HEK293 (cell line): ENCODE data around the gene EPHA2.

Experiments
- CTCF ChIA-PET: fragments of 350-600 bp; formaldehyde crosslinking; extraction: SDS; loops from one replicate; lab custom pipeline; 2021; ENCODE audit warnings: antibody characterized with exemption; lab: Yijun Ruan, JAX
- POLR2A ChIA-PET: fragments of 300-600 bp; formaldehyde crosslinking; extraction: SDS; loops from one replicate; lab custom pipeline; 2020; ENCODE audit warnings: antibody characterized with exemption, inconsistent platforms; lab: Yijun Ruan, JAX
- H3K27ac ChIP-seq: fragments of 200-500 bp; sonication (Bioruptor generic); 2 replicates; pipeline ENCODE4 v1.5.1; 2014; ENCODE audit warnings: low read depth, low read length, control low read depth, inconsistent platforms; ENCODE audit errors: extremely low read depth
- H3K36me3 ChIP-seq, 2 experiments: fragments of 200-500 bp in 1 of 2; sonication (Bioruptor generic) in 1 of 2; 1 replicate in 1 of 2; 2 replicates in 1 of 2; pipeline ENCODE4 v1.5.1; 2014 to 2017; ENCODE audit warnings: inconsistent platforms in 2 of 2, low read length in 2 of 2; ENCODE audit not compliant: control insufficient read depth in 2 of 2, insufficient read depth in 1 of 2
- H3K4me1 ChIP-seq: fragments of 200-500 bp; sonication (Bioruptor generic); 2 replicates; pipeline ENCODE4 v1.5.1; 2014; ENCODE audit warnings: mild to moderate bottlenecking, low read length, inconsistent platforms; ENCODE audit not compliant: control insufficient read depth, insufficient read depth
- H3K4me3 ChIP-seq: 2 replicates; pipeline ENCODE4 v1.5.1; 2011; ENCODE audit warnings: low read depth, mild to moderate bottlenecking, control low read depth, low read length, moderate library complexity
- H3K9me3 ChIP-seq: fragments of 200-500 bp; sonication (Bioruptor generic); 2 replicates; pipeline ENCODE4 v1.5.1; 2014; ENCODE audit warnings: low read depth, low read length, inconsistent platforms; ENCODE audit not compliant: control insufficient read depth, insufficient read depth
- EGR2 ChIP-seq: fragments of 450-650 bp; formaldehyde crosslinking; IDR thresholded peaks from 2 replicates; pipeline ENCODE4 v1.5.1; 2016; ENCODE audit warnings: low read depth, missing biosample characterization, missing genetic modification characterization
- SCRT2 ChIP-seq: fragments of 450-650 bp; formaldehyde crosslinking; IDR thresholded peaks from 2 replicates; pipeline ENCODE4 v1.5.1; 2016; ENCODE audit warnings: missing biosample characterization, missing genetic modification characterization
- ZBTB11 ChIP-seq: fragments of 450-650 bp; formaldehyde crosslinking; conservative IDR thresholded peaks from 2 replicates; pipeline ENCODE4 v1.5.1; 2016; ENCODE audit warnings: low read depth, missing biosample characterization, missing genetic modification characterization
- ZFHX2 ChIP-seq: fragments of 450-650 bp; formaldehyde crosslinking; conservative IDR thresholded peaks from 2 replicates; pipeline ENCODE4 v1.5.1; 2016; ENCODE audit warnings: missing biosample characterization, missing genetic modification characterization
- ZIC2 ChIP-seq: fragments of 450-650 bp; formaldehyde crosslinking; IDR thresholded peaks from 2 replicates; pipeline ENCODE4 v1.5.1; 2016; ENCODE audit warnings: missing biosample characterization, missing genetic modification characterization
- ZNF132 ChIP-seq: fragments of 450-650 bp; formaldehyde crosslinking; IDR thresholded peaks from 2 replicates; pipeline ENCODE4 v1.5.1; 2017; ENCODE audit warnings: missing biosample characterization, missing genetic modification characterization, borderline replicate concordance
- ZNF16 ChIP-seq: fragments of 450-650 bp; formaldehyde crosslinking; IDR thresholded peaks from 2 replicates; pipeline ENCODE4 v1.5.1; 2016; ENCODE audit warnings: low read depth, missing biosample characterization, missing genetic modification characterization
- ZNF169 ChIP-seq: fragments of 450-650 bp; formaldehyde crosslinking; IDR thresholded peaks from 2 replicates; pipeline ENCODE4 v1.5.1; 2016; ENCODE audit warnings: missing biosample characterization, missing genetic modification characterization
- ZNF341 ChIP-seq: fragments of 450-650 bp; formaldehyde crosslinking; IDR thresholded peaks from 2 replicates; pipeline ENCODE4; 2016; ENCODE audit warnings: low read depth, missing biosample characterization, missing genetic modification characterization
- ZNF350 ChIP-seq: fragments of 450-650 bp; formaldehyde crosslinking; IDR thresholded peaks from 2 replicates; pipeline ENCODE4 v1.5.0; 2017; ENCODE audit warnings: missing biosample characterization, mild to moderate bottlenecking, missing genetic modification characterization
- ZNF366 ChIP-seq: fragments of 450-650 bp; formaldehyde crosslinking; conservative IDR thresholded peaks from 2 replicates; pipeline ENCODE4 v1.5.1; 2016; ENCODE audit warnings: missing biosample characterization, missing genetic modification characterization
- ZNF37A ChIP-seq: fragments of 450-650 bp; IDR thresholded peaks from 2 replicates; pipeline ENCODE4 v1.5.1; 2018; ENCODE audit warnings: missing biosample characterization, missing genetic modification characterization
- ZNF394 ChIP-seq: fragments of 450-650 bp; formaldehyde crosslinking; IDR thresholded peaks from 2 replicates; pipeline ENCODE4 v1.5.1; 2016; ENCODE audit warnings: missing biosample characterization, missing genetic modification characterization, mild to moderate bottlenecking, moderate library complexity, borderline replicate concordance
- ZNF416 ChIP-seq: fragments of 450-650 bp; formaldehyde crosslinking; IDR thresholded peaks from 2 replicates; pipeline ENCODE4 v1.5.1; 2016; ENCODE audit warnings: missing biosample characterization, missing genetic modification characterization
- ZNF518A ChIP-seq: fragments of 450-650 bp; formaldehyde crosslinking; conservative IDR thresholded peaks from 2 replicates; pipeline ENCODE4 v1.5.1; 2016; ENCODE audit warnings: low read depth, missing biosample characterization, missing genetic modification characterization
- ZNF530 ChIP-seq: fragments of 450-650 bp; formaldehyde crosslinking; IDR thresholded peaks from 2 replicates; pipeline ENCODE4 v1.5.1; 2016; ENCODE audit warnings: low read depth, missing biosample characterization, missing genetic modification characterization
- ZNF548 ChIP-seq: fragments of 450-650 bp; formaldehyde crosslinking; IDR thresholded peaks from 2 replicates; pipeline ENCODE4 v1.5.1; 2016; ENCODE audit warnings: missing biosample characterization, missing genetic modification characterization
- ZNF623 ChIP-seq: fragments of 450-650 bp; formaldehyde crosslinking; IDR thresholded peaks from 2 replicates; pipeline ENCODE4 v1.5.1; 2016; ENCODE audit warnings: missing biosample characterization, missing genetic modification characterization
- ZNF624 ChIP-seq: fragments of 450-650 bp; formaldehyde crosslinking; IDR thresholded peaks from 2 replicates; pipeline ENCODE4 v1.5.1; 2017; ENCODE audit warnings: missing biosample characterization, missing genetic modification characterization
- ZNF747 ChIP-seq: fragments of 450-650 bp; formaldehyde crosslinking; IDR thresholded peaks from 2 replicates; pipeline ENCODE4 v1.5.1; 2016; ENCODE audit warnings: missing biosample characterization, missing genetic modification characterization
- ZSCAN4 ChIP-seq: fragments of 450-650 bp; formaldehyde crosslinking; IDR thresholded peaks from 2 replicates; pipeline ENCODE4 v1.5.1; 2017; ENCODE audit warnings: missing biosample characterization, missing genetic modification characterization

EPHA2 gene

GRCh38 chr1:16080422-16081150 is 75.3 kb downstream of the EPHA2 start (continued):
- TF ChIP-seq ZNF518A (tag by site-specific recombination) (peak; percentile 72), ZFHX2 (no peak), ZNF16 (no peak), ZNF623 (peak; percentile 94), ZNF624 (tag by site-specific recombination) (no peak), ZNF341 (tag by site-specific recombination) (0 out of 2 replicates have a peak, but pooled peaks have one; percentile 25), EGR2 (tag by site-specific recombination) (no peak), SCRT2 (tag by site-specific recombination) (no peak), ZBTB11 (tag by site-specific recombination) (peak; percentile 49), ZNF394 (peak; percentile 78; the same call in 1 of the 2 replicates), ZNF747 (tag by site-specific recombination) (no peak), ZNF132 (tag by site-specific recombination) (no peak), ZNF548 (tag by site-specific recombination) (no peak), ZNF350 (tag by site-specific recombination) (no peak), ZSCAN4 (tag by site-specific recombination) (peak; percentile 47; the same call in 1 of the 2 replicates)

GRCh38 chr1:16078925-16079656 is 76.8 kb downstream of the EPHA2 start:
- no peaks in the 10 kb centered on the region for H3K36me3 ChIP-seq
- POLR2A ChIA-PET = interaction anchor here (0.6 to 1.1 kb wide), 3 partner anchors 102 to 128 kb away, joined by 3 to 4 read pairs (median 3); no protein-coding TSS in a partner anchor
- no peak; the same call in 1 of the 2 replicates for TF ChIP-seq ZFHX2
- TF ChIP-seq ZIC2 = peak; percentile 83
- TF ChIP-seq ZNF37A (tag by site-specific recombination) = no peak
- no peak for TF ChIP-seq ZNF169
- peak; percentile 74 for TF ChIP-seq ZNF366 (tag by site-specific recombination)
- TF ChIP-seq ZNF416 = no peak
- TF ChIP-seq ZNF530 (tag by site-specific recombination) = no peak

More at GRCh38 chr1:16078925-16079656, 76.8 kb downstream of the EPHA2 start:
- Histone ChIP-seq H3K27ac (no peak overlapping the region), H3K4me1 (no peaks in the 10 kb centered on the region), H3K4me3 (no peak overlapping the region), H3K9me3 (no peaks in the 10 kb centered on the region)
- CTCF ChIA-PET = interaction anchor here (0.6 to 9.7 kb wide), 37 partner anchors 10 to 775 kb away, joined by 3 to 427 read pairs (median 5); partner anchors contain the start of gene EPHA2
